Mesothelial cell of epicardium (in vitro differentiated cells): ENCODE measurements around the gene CABLES2. TPM values are rescaled to one million over a fixed set of nuclear protein-coding genes. Genes with fewer than 3 reads are reported as not detected.

ENCODE experiments used
- DNase-seq, 2 experiments: peaks; one replicate each; pipeline ENCODE4 v3.0.0; 2021; ENCODE audit warnings: low spot score in 2 of 2; ENCODE audit not compliant: unreplicated experiment in 2 of 2
- H3K27ac Mint-ChIP-seq: 2 replicates; pipeline ENCODE4 v1.8.0; 2021; ENCODE audit warnings: mixed read lengths
- H3K27me3 Mint-ChIP-seq: 2 replicates; pipeline ENCODE4 v1.8.0; 2021; ENCODE audit warnings: low read depth, mixed read lengths
- H3K36me3 Mint-ChIP-seq: 2 replicates; pipeline ENCODE4 v1.8.0; 2021; ENCODE audit warnings: mixed read lengths
- H3K4me1 Mint-ChIP-seq: 2 replicates; pipeline ENCODE4 v1.8.0; 2021; ENCODE audit warnings: mixed read lengths
- H3K4me3 Mint-ChIP-seq: 2 replicates; pipeline ENCODE4 v1.8.0; 2021; ENCODE audit warnings: mild to moderate bottlenecking, moderate library complexity, mixed read lengths
- H3K9me3 Mint-ChIP-seq: 2 replicates; pipeline ENCODE4 v1.8.0; 2021; ENCODE audit warnings: mixed read lengths
- CTCF ChIP-seq: fragments of 200-600 bp; sonication (generic); IDR thresholded peaks from one replicate; pipeline ENCODE4 v1.5.0; 2021; ENCODE audit warnings: antibody characterized with exemption; ENCODE audit not compliant: unreplicated experiment
- total RNA-seq: library from RNA; stranded (reverse); gene quantifications from 3 replicates; pipeline ENCODE4 v1.2.1, GENCODE V29; 2021

The CABLES2 gene
- total RNA-seq, 1 donor from 2014 or later: 23.7 TPM

- peaks cover 1% of the 10 kb centered on the region for H3K36me3 Mint-ChIP-seq
- peaks cover 23% of the 10 kb centered on the region for H3K4me1 Mint-ChIP-seq
- H3K9me3 Mint-ChIP-seq: no peaks in the 10 kb centered on the region
- peak overlapping the region; percentile 64 for H3K4me3 Mint-ChIP-seq
- peak overlapping the region; percentile 30 for H3K27ac Mint-ChIP-seq
- TF ChIP-seq CTCF: no peak
- no peaks in the 10 kb centered on the region for H3K27me3 Mint-ChIP-seq
- no peak for DNase-seq
Measured at GRCh38 chr20:62405981-62406513, 1.0 kb downstream of the CABLES2 start.

DNA sequence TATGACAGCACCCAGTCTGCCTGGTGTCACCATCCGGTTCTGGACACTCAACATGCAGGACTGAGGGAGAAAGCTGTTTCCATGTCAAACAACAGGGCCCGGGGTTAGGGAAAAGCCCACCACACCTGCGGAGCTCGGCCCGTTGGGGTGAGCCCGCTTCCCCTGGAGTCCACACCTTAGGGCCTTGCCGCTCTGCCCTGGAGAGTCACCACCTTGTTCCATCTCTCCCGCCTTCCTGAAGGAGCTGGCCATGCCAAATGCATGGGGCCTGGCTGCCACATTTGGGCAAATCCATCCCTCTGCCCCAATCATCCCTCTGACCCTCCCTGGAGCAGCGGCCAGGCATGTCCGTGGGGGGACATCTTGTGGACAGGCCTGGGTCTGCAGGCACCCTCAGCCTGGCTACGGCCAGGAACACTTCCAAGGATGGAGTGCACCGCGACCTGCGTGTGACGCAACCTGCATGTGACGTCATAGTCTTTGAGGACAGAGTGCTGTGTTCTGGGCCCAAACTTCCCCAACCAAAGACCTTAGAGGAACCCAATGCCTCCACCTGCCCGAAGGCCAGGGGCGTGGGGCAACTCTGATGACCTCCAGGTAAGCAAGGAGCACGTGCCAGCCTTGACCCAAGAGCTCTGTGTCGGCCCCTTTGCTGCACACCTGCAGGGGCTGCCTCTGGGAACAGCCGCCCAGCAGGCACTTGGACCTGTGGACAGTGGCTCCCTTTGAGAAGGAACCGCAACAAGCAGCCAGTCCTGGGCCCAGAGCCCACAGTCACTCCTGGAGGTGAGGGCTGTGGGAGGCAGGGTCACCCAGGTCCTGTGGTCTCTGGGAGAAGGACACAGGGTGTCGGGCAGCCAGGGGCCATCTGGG is 1.7 kb downstream of the CABLES2 start:
- peak overlapping the region; percentile 30 for H3K27ac Mint-ChIP-seq

DNA sequence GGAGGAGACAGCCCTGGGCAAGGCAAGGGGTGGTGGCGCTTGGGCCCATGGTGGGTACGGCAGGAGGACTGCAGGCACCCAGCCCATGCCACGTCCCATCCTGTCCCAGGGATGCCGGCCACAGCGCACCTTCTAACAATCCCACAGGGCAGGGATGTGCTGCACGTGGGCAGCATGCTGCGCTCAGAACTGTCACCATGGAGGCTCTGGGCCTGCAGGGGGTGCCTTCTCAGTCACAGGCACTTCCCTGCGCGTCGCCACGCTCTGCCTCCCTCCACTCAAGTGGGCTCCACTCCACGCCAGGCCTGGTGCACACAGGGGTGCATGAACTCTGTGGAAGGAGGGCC is 2.4 kb downstream of the CABLES2 start:
- H3K27ac Mint-ChIP-seq: no peak overlapping the region
- no peaks in the 10 kb centered on the region for H3K27me3 Mint-ChIP-seq
- peaks cover 17% of the 10 kb centered on the region for H3K4me1 Mint-ChIP-seq
- peaks cover 1% of the 10 kb centered on the region for H3K36me3 Mint-ChIP-seq
- H3K4me3 Mint-ChIP-seq: no peak overlapping the region
- no peak for DNase-seq
- no peak for TF ChIP-seq CTCF
- H3K9me3 Mint-ChIP-seq: no peaks in the 10 kb centered on the region

More for the DNA sequence above, 1.7 kb downstream of the CABLES2 start:
- Mint-ChIP-seq H3K4me3 (peak overlapping the region; percentile 64), H3K27me3 (no peaks in the 10 kb centered on the region), H3K36me3 (peaks cover 1% of the 10 kb centered on the region), H3K9me3 (no peaks in the 10 kb centered on the region), H3K4me1 (peaks cover 23% of the 10 kb centered on the region)
- peak; percentile 13 for TF ChIP-seq CTCF
- no peak for DNase-seq

DNA sequence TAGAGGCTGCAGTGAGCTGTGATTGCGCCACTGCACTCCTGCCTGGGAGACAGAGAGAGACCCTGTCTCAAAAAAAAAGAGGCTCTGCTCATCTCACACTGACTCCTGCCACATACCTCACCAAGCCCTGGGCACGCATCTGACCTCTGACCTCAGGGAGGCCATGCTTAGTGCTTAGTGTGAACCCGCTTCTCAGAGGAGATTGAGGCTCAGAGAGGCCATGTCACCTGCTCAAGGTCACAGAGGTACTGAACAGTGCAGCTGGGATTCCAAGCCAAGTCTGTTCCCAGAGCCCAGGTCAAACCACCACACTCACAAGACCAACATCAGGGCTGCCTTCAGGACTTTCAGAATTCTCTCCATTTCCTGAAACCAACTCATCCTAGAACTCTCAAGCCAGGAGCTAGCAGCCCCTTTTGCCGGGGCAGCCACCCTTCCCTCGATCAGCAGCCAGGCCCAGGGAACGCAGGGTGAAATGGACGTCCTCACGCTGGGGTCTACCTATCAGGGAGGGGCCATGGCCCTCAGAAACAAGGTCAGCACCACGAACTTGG is 2.9 kb downstream of the CABLES2 start:
- Mint-ChIP-seq H3K27ac (no peak overlapping the region), H3K4me3 (no peak overlapping the region), H3K27me3 (no peaks in the 10 kb centered on the region), H3K36me3 (peaks cover 1% of the 10 kb centered on the region), H3K4me1 (peaks cover 11% of the 10 kb centered on the region), H3K9me3 (no peaks in the 10 kb centered on the region)
- no peak for DNase-seq
- no peak for TF ChIP-seq CTCF

DNA sequence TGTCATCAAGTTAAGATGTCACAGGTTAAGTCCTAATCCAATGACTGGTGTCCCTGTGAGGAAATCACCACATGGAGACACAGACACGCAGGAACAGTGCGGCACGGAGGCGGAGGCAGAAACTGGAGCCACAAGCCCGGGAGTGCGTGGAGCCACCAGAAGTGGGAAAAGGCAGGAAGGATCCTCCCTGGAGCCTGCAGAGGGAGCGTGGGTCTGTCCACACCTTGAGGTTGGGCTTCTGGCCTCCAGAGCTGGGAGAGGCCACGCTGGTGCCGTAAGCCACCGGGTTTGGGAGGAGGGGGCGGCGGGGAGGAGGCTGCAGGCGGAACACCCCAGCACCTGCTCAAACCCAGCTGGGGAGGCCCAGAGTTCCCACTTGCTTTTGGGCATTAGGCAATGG is 3.8 kb downstream of the CABLES2 start:
- no peak for DNase-seq
- no peak for TF ChIP-seq CTCF
- Mint-ChIP-seq H3K36me3 (peaks cover 1% of the 10 kb centered on the region), H3K4me3 (no peak overlapping the region), H3K9me3 (no peaks in the 10 kb centered on the region), H3K27ac (no peak overlapping the region), H3K27me3 (no peaks in the 10 kb centered on the region), H3K4me1 (peaks cover 11% of the 10 kb centered on the region)
